Measurements from ENCODE around the gene UBE2F.

GRCh38 chr2:238022594-238023157, 55.9 kb downstream of the UBE2F start:
- no peak for TF ChIP-seq POLR2AphosphoS5 (IDR thresholded peaks at IDR 0.05; ENCODE audit: low read depth, low read length)
- TF ChIP-seq TAF1 (IDR thresholded peaks at IDR 0.05; ENCODE audit: borderline replicate concordance, insufficient read depth, low read length) = no peak
- no peak for TF ChIP-seq FOXP2 (optimal IDR thresholded peaks at IDR 0.05; ENCODE audit: borderline replicate concordance, extremely low read depth, extremely low read length, insufficient read depth)
